Vagina (tissue), 2 donors: ENCODE measurements around the gene HABP2.

ENCODE experiments used
- CTCF ChIP-seq, 3 experiments: fragments of 450-650 bp in 2 of 3; fragments of 200-600 bp in 1 of 3; sonication (generic) in 1 of 3; IDR thresholded peaks; one replicate each; pipeline ENCODE4 v1.5.1; 2017 to 2019; ENCODE audit warnings: antibody characterized with exemption in 3 of 3, mild to moderate bottlenecking in 2 of 3, moderate library complexity in 2 of 3
- POLR2A ChIP-seq, 2 donors: fragments of 450-650 bp; IDR thresholded peaks; one replicate each; pipeline ENCODE4 v1.6.1; 2017; ENCODE audit warnings: antibody characterized with exemption in 2 of 2, mild to moderate bottlenecking in 2 of 2, moderate library complexity in 2 of 2
- POLR2AphosphoS5 ChIP-seq, 2 donors: sonication (generic); formaldehyde crosslinking; IDR thresholded peaks; one replicate each; pipeline ENCODE4 v1.9.0; 2017; ENCODE audit warnings: antibody characterized with exemption in 2 of 2, mild to moderate bottlenecking in 2 of 2, low read depth in 1 of 2; ENCODE audit not compliant: insufficient read depth in 1 of 2

GRCh38 chr10:113523071-113523470, 29.8 kb upstream of the HABP2 start:
- TF ChIP-seq POLR2AphosphoS5 (IDR thresholded peaks at IDR 0.05; ENCODE audit: insufficient read depth in 1 of 2, low read depth in 1 of 2), result no peak
- TF ChIP-seq CTCF (IDR thresholded peaks at IDR 0.05), result no peak
- no peak for TF ChIP-seq POLR2A (IDR thresholded peaks at IDR 0.05)
